Colonic mucosa (tissue), 4 donors: ENCODE results near the gene RFTN2. TPM values are rescaled to one million over a fixed set of nuclear protein-coding genes. Genes with fewer than 3 reads are reported as not detected.

ENCODE experiments used
- DNase-seq: peaks from one replicate; pipeline ENCODE4 v3.0.0-alpha.2; 2020
- H3K27ac ChIP-seq: fragments of 200-600 bp; one replicate; pipeline ENCODE4 v1.8.0; 2021
- H3K27me3 ChIP-seq: fragments of 200-600 bp; one replicate; pipeline ENCODE4 v1.8.0; 2021
- H3K36me3 ChIP-seq: fragments of 200-600 bp; one replicate; pipeline ENCODE4 v1.8.0; 2021
- H3K4me1 ChIP-seq: fragments of 200-600 bp; one replicate; pipeline ENCODE4 v1.8.0; 2021; ENCODE audit warnings: mild to moderate bottlenecking
- H3K4me3 ChIP-seq: fragments of 200-600 bp; one replicate; pipeline ENCODE4 v1.8.0; 2021
- H3K9ac ChIP-seq, 2 donors: one replicate each; pipeline ENCODE4 v1.7.0; 2013; ENCODE audit warnings: control low read depth in 2 of 2, low read depth in 2 of 2, low read length in 2 of 2
- H3K9me3 ChIP-seq: fragments of 200-600 bp; one replicate; pipeline ENCODE4 v1.8.0; 2021
- CTCF ChIP-seq: fragments of 200-600 bp; IDR thresholded peaks from one replicate; pipeline ENCODE4 v1.8.0; 2022; ENCODE audit warnings: antibody characterized with exemption, mild to moderate bottlenecking
- intact Hi-C: fragments of 100-400 bp; cut with DNase I; formaldehyde crosslinking; loops from one replicate; pipeline ENCODE4 v1.14.1; 2022
- total RNA-seq, 2 donors: library from RNA; stranded (reverse); fragmentation: NEBNext Ultra II Directional in 1 of 2; extraction: Animal tissue kit (Norgen Biotek cat#: 25700) in 1 of 2; gene quantifications; one replicate each; pipeline ENCODE4 v1.2.1, GENCODE V29; 2021
- donor health status: healthy.
- donor health status: DM: no; HTN: no; CAD: no.
- donor health status: DM: no; HTN: no; CAD: no.

The RFTN2 gene
- total RNA-seq, 2 donors from 2014 or later, result 0.49 to 2.2 TPM

GRCh38 chr2:197673606-197674005, 1.8 kb downstream of the RFTN2 start:
- no peak for TF ChIP-seq CTCF
- Histone ChIP-seq H3K4me1 (no peaks in the 10 kb centered on the region), H3K9ac (no peak overlapping the region), H3K9me3 (no peaks in the 10 kb centered on the region), H3K27ac (no peak overlapping the region), H3K4me3 (no peak overlapping the region), H3K36me3 (no peaks in the 10 kb centered on the region), H3K27me3 (no peaks in the 10 kb centered on the region)
- no peak for DNase-seq
- intact Hi-C loops, result no loop called here

- H3K9ac ChIP-seq, result no peak overlapping the region
- H3K27ac ChIP-seq, result no peak overlapping the region
- H3K4me1 ChIP-seq, result no peaks in the 10 kb centered on the region
- no peaks in the 10 kb centered on the region for H3K9me3 ChIP-seq
- H3K36me3 ChIP-seq, result no peaks in the 10 kb centered on the region
- DNase-seq, result no peak
- H3K4me3 ChIP-seq, result no peak overlapping the region
- no peak for TF ChIP-seq CTCF
- intact Hi-C loops, result no loop called here
- no peaks in the 10 kb centered on the region for H3K27me3 ChIP-seq
Measured at GRCh38 chr2:197673106-197673505, 2.3 kb downstream of the RFTN2 start.

- no peak for DNase-seq
- Histone ChIP-seq H3K27me3 (no peaks in the 10 kb centered on the region), H3K36me3 (no peaks in the 10 kb centered on the region), H3K4me1 (no peaks in the 10 kb centered on the region), H3K4me3 (no peak overlapping the region), H3K27ac (no peak overlapping the region), H3K9ac (no peak overlapping the region), H3K9me3 (no peaks in the 10 kb centered on the region)
- intact Hi-C loops, result no loop called here
- no peak for TF ChIP-seq CTCF
Measured at GRCh38 chr2:197672371-197672893, 3.0 kb downstream of the RFTN2 start.

- Histone ChIP-seq H3K9me3 (no peaks in the 10 kb centered on the region), H3K4me1 (no peaks in the 10 kb centered on the region), H3K36me3 (no peaks in the 10 kb centered on the region), H3K4me3 (no peak overlapping the region), H3K9ac (no peak overlapping the region), H3K27me3 (no peaks in the 10 kb centered on the region), H3K27ac (no peak overlapping the region)
- intact Hi-C loops, result no loop called here
- TF ChIP-seq CTCF, result no peak
- DNase-seq, result no peak
Measured at GRCh38 chr2:197669077-197669476, 6.3 kb downstream of the RFTN2 start.

GRCh38 chr2:197668296-197668695, 7.1 kb downstream of the RFTN2 start:
- Histone ChIP-seq H3K27ac (no peak overlapping the region), H3K4me3 (no peak overlapping the region), H3K9ac (no peak overlapping the region), H3K27me3 (no peaks in the 10 kb centered on the region), H3K4me1 (no peaks in the 10 kb centered on the region), H3K36me3 (no peaks in the 10 kb centered on the region), H3K9me3 (no peaks in the 10 kb centered on the region)
- TF ChIP-seq CTCF, result no peak
- intact Hi-C loops, result no loop called here
- no peak for DNase-seq

- intact Hi-C loops, result no loop called here
- H3K4me1 ChIP-seq, result no peaks in the 10 kb centered on the region
- H3K36me3 ChIP-seq, result no peaks in the 10 kb centered on the region
- H3K4me3 ChIP-seq, result no peak overlapping the region
- H3K27me3 ChIP-seq, result no peaks in the 10 kb centered on the region
- DNase-seq, result no peak
- no peak overlapping the region for H3K27ac ChIP-seq
- TF ChIP-seq CTCF, result no peak
- H3K9ac ChIP-seq, result no peak overlapping the region
- H3K9me3 ChIP-seq, result no peaks in the 10 kb centered on the region
Measured at GRCh38 chr2:197666277-197666676, 9.1 kb downstream of the RFTN2 start.
